Thoracic aorta (tissue), 2 donors: Measurements from ENCODE around the gene STAT5B. TPM values are rescaled to one million over a fixed set of nuclear protein-coding genes. Genes with fewer than 3 reads are reported as not detected.

Experiments
- ATAC-seq: fragments of 150-250 bp; one replicate; pipeline ENCODE4 v1.8.0; 2017; ENCODE audit warnings: low read depth; ENCODE audit not compliant: insufficient number of reproducible peaks, low FRiP score
- DNase-seq: peaks from one replicate; pipeline ENCODE4 v3.0.0-alpha.2; 2020; ENCODE audit warnings: low spot score
- H3K27ac ChIP-seq, 2 donors: fragments of 200-600 bp; sonication (generic); 1 replicate in 1 of 2; 2 replicates in 1 of 2; pipeline ENCODE4 v1.5.1; 2016; ENCODE audit warnings: mild to moderate bottlenecking in 2 of 2, moderate library complexity in 2 of 2
- H3K27me3 ChIP-seq: fragments of 200-600 bp; sonication (generic); replicated peaks from 2 replicates; pipeline ENCODE4 v1.6.0; 2016; ENCODE audit warnings: mild to moderate bottlenecking; ENCODE audit not compliant: insufficient read depth
- H3K36me3 ChIP-seq: fragments of 200-600 bp; sonication (generic); one replicate; pipeline ENCODE4 v1.5.1; 2016
- H3K4me1 ChIP-seq, 2 donors: fragments of 200-600 bp; sonication (generic); 1 replicate in 1 of 2; 2 replicates in 1 of 2; pipeline versions ENCODE4 v1.5.1 to v1.6.0; 2016; ENCODE audit warnings: low read depth in 2 of 2, mild to moderate bottlenecking in 1 of 2; ENCODE audit not compliant: control insufficient read depth in 1 of 2
- H3K4me3 ChIP-seq: fragments of 200-600 bp; sonication (generic); 2 replicates; pipeline ENCODE4 v1.5.1; 2016; ENCODE audit warnings: mild to moderate bottlenecking
- H3K9me3 ChIP-seq: fragments of 200-600 bp; sonication (generic); 2 replicates; pipeline ENCODE4 v1.5.1; 2016
- CTCF ChIP-seq: fragments of 200-600 bp; sonication (generic); IDR thresholded peaks from one replicate; pipeline ENCODE4 v1.5.1; 2019; ENCODE audit warnings: antibody characterized with exemption
- total RNA-seq, 2 donors: library from RNA; depleted of rRNA; stranded (reverse); fragments of >200 nt; gene quantifications; one replicate each; pipeline versions ENCODE4 v1.1.0 to v1.2.3, GENCODE V29; 2016

Gene STAT5B
- total RNA-seq, 2 donors from 2014 or later: 95.2 to 117 TPM

GRCh38 chr17:42180411-42180921 is 95.7 kb downstream of the STAT5B start:
- Histone ChIP-seq H3K27ac (no peak overlapping the region), H3K9me3 (no peaks in the 10 kb centered on the region), H3K4me1 (peaks cover 13 to 30% of the 10 kb centered on the region in 2 donors), H3K27me3 (peaks cover 12% of the 10 kb centered on the region), H3K36me3 (no peaks in the 10 kb centered on the region), H3K4me3 (peak overlapping the region; percentile 61)
- TF ChIP-seq CTCF: no peak
- ATAC-seq: no peak
- DNase-seq: no peak

GRCh38 chr17:42179911-42180410 is 96.2 kb downstream of the STAT5B start:
- no peak for ATAC-seq
- Histone ChIP-seq H3K9me3 (no peaks in the 10 kb centered on the region), H3K27ac (no peak overlapping the region), H3K27me3 (peaks cover 12% of the 10 kb centered on the region), H3K4me3 (no peak overlapping the region), H3K4me1 (peaks cover 13 to 30% of the 10 kb centered on the region in 2 donors), H3K36me3 (no peaks in the 10 kb centered on the region)
- no peak for DNase-seq
- TF ChIP-seq CTCF: no peak

GRCh38 chr17:42179335-42179734 is 96.9 kb downstream of the STAT5B start:
- Histone ChIP-seq H3K27me3 (peaks cover 12% of the 10 kb centered on the region), H3K27ac (no peak overlapping the region)
- no peak for TF ChIP-seq CTCF

GRCh38 chr17:42178817-42179216 is 97.4 kb downstream of the STAT5B start:
- no peak for DNase-seq
- Histone ChIP-seq H3K27ac (no peak overlapping the region), H3K27me3 (peaks cover 12% of the 10 kb centered on the region), H3K4me1 (peaks cover 9 to 21% of the 10 kb centered on the region in 2 donors), H3K4me3 (no peak overlapping the region), H3K36me3 (no peaks in the 10 kb centered on the region), H3K9me3 (no peaks in the 10 kb centered on the region)
- no peak for ATAC-seq
- no peak for TF ChIP-seq CTCF

More at GRCh38 chr17:42179335-42179734, 96.9 kb downstream of the STAT5B start:
- no peak for ATAC-seq
- H3K9me3 ChIP-seq: no peaks in the 10 kb centered on the region
- no peak for DNase-seq
- H3K36me3 ChIP-seq: no peaks in the 10 kb centered on the region
- peaks cover 10 to 24% of the 10 kb centered on the region in 2 donors for H3K4me1 ChIP-seq
- H3K4me3 ChIP-seq: no peak overlapping the region

- TF ChIP-seq CTCF: no peak
- H3K4me1 ChIP-seq: peaks cover 3 to 14% of the 10 kb centered on the region in 2 donors
- H3K27ac ChIP-seq: no peak overlapping the region
- peaks cover 12% of the 10 kb centered on the region for H3K27me3 ChIP-seq
- no peaks in the 10 kb centered on the region for H3K36me3 ChIP-seq
- no peak overlapping the region for H3K4me3 ChIP-seq
- DNase-seq (no peak), ATAC-seq (no peak)
- no peaks in the 10 kb centered on the region for H3K9me3 ChIP-seq
These were observed 98.5 kb downstream of the STAT5B start for GRCh38 chr17:42177684-42178083.
